ENCODE data around the gene LRP1-AS. TPM values are rescaled to one million over a fixed set of nuclear protein-coding genes. Genes with fewer than 3 reads are reported as not detected.

LRP1-AS gene
- total and polyA plus RNA-seq, 10 of the 15 experiments (the other 5 are each of a cell fraction or from before 2014, with no cell fraction given), result not detected

DNA sequence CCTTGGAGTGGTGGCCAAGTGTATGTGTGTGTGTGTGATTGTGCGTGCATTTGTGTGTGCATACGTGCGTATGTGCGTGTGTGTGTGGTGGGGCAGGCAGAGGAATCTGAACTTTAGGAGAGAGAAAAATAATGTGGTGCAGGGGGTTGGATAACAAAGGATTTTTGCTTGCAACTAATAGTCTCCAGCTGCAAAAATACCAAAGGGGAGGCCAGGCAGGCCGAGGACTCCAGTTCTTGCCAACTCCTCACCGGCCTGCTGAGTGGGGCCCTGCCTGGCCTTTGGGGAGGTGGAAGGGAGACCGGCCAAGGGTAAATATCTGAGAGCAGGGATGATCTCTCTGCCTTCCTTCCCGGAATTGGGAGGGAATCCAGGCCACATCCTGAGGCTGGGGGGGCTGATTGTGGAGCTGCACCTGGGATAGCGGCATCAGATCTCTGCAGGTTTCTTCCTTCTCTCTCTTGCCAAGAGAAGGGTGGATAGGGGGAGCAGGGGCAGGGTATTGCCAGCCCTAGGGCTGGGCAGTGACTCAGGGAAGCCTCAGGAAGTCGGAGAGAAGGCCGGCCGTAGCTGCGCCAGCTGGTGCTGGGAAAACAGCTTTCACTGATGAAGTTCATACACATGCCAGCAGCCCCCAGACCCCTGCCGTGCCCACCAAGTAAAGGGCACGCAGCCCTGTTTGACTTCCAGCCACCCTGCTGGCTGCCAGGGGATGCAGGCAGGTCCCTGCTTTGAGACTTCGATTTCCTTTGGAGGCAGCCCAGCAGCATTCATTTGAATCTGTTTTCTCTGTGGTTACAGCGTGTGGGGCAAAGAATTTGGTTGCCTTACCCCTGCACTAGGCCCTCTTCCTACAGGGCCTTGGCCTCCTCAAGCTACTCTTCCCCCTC lies 4.6 kb upstream of the LRP1-AS start:
- H2AFZ ChIP-seq (ENCODE audit: control insufficient read depth, low read depth, low read length), result no peak overlapping the region
- in situ Hi-C loops (cut with MboI), result no loop called here
- FAIRE-seq, result no peak
- no peaks in the 10 kb centered on the region; a peak in 1 of 4 replicates for H3K27me3 ChIP-seq (replicated peaks in 1 of 2; ENCODE audit: control insufficient read depth in 2 of 2, insufficient read depth in 2 of 2, low read length in 1 of 2)
- ChIA-PET SMC1A (ENCODE audit: uncharacterized antibody, unreplicated experiment) (no interaction called here), RAD21 (ENCODE audit: unreplicated experiment) (no interaction called here), CTCF (interaction anchor here (0.8 to 1.2 kb wide), 2 partner anchors 26 to 61 kb away, joined by 3 to 4 read pairs; no protein-coding TSS in a partner anchor), POLR2A (no interaction called here)
- BruUV-seq (replicated peaks), result no TSS peak
- intact Hi-C loops (cut with micrococcal nuclease; ENCODE audit: unreplicated experiment), result no loop called here
- peaks cover 4% of the 10 kb centered on the region; the same call in 1 of the 2 replicates for H3K4me1 ChIP-seq (ENCODE audit: control insufficient read depth, insufficient read depth, low read length)
- TF ChIP-seq, protein P1, sequence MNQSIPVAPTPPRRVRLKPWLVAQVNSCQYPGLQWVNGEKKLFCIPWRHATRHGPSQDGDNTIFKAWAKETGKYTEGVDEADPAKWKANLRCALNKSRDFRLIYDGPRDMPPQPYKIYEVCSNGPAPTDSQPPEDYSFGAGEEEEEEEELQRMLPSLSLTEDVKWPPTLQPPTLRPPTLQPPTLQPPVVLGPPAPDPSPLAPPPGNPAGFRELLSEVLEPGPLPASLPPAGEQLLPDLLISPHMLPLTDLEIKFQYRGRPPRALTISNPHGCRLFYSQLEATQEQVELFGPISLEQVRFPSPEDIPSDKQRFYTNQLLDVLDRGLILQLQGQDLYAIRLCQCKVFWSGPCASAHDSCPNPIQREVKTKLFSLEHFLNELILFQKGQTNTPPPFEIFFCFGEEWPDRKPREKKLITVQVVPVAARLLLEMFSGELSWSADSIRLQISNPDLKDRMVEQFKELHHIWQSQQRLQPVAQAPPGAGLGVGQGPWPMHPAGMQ (IDR thresholded peaks at IDR 0.05; ENCODE audit: borderline replicate concordance), result no peak
- TF ChIP-seq, protein P2, sequence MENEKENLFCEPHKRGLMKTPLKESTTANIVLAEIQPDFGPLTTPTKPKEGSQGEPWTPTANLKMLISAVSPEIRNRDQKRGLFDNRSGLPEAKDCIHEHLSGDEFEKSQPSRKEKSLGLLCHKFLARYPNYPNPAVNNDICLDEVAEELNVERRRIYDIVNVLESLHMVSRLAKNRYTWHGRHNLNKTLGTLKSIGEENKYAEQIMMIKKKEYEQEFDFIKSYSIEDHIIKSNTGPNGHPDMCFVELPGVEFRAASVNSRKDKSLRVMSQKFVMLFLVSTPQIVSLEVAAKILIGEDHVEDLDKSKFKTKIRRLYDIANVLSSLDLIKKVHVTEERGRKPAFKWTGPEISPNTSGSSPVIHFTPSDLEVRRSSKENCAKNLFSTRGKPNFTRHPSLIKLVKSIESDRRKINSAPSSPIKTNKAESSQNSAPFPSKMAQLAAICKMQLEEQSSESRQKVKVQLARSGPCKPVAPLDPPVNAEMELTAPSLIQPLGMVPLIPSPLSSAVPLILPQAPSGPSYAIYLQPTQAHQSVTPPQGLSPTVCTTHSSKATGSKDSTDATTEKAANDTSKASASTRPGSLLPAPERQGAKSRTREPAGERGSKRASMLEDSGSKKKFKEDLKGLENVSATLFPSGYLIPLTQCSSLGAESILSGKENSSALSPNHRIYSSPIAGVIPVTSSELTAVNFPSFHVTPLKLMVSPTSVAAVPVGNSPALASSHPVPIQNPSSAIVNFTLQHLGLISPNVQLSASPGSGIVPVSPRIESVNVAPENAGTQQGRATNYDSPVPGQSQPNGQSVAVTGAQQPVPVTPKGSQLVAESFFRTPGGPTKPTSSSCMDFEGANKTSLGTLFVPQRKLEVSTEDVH (IDR thresholded peaks at IDR 0.05; ENCODE audit: low read depth, partially characterized antibody), result no peak
- TF ChIP-seq ASH2L (IDR thresholded peaks at IDR 0.05; ENCODE audit: borderline replicate concordance, low read depth), result no peak
- TF ChIP-seq SREBF1 (IDR thresholded peaks at IDR 0.05; ENCODE audit: low read length), result no peak
- no peak for TF ChIP-seq YBX1 (IDR thresholded peaks at IDR 0.05)
- TF ChIP-seq, protein P3, sequence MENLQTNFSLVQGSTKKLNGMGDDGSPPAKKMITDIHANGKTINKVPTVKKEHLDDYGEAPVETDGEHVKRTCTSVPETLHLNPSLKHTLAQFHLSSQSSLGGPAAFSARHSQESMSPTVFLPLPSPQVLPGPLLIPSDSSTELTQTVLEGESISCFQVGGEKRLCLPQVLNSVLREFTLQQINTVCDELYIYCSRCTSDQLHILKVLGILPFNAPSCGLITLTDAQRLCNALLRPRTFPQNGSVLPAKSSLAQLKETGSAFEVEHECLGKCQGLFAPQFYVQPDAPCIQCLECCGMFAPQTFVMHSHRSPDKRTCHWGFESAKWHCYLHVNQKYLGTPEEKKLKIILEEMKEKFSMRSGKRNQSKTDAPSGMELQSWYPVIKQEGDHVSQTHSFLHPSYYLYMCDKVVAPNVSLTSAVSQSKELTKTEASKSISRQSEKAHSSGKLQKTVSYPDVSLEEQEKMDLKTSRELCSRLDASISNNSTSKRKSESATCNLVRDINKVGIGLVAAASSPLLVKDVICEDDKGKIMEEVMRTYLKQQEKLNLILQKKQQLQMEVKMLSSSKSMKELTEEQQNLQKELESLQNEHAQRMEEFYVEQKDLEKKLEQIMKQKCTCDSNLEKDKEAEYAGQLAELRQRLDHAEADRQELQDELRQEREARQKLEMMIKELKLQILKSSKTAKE (IDR thresholded peaks at IDR 0.05; ENCODE audit: low read depth, poor library complexity, severe bottlenecking), result no peak
- TF ChIP-seq NRF1 (conservative IDR thresholded peaks at IDR 0.05; ENCODE audit: low read depth, low read length), result no peak
- TF ChIP-seq ATF7 (IDR thresholded peaks at IDR 0.05; ENCODE audit: low read depth), result no peak
- no peak for TF ChIP-seq YY1 (IDR thresholded peaks at IDR 0.05; ENCODE audit: low read depth, low read length)
- no peak for TF ChIP-seq ZZZ3 (IDR thresholded peaks at IDR 0.05; ENCODE audit: control insufficient read depth, insufficient read length, low read depth)
- no peak for TF ChIP-seq PML (IDR thresholded peaks at IDR 0.05; ENCODE audit: low read length)
- no peak for TF ChIP-seq TCF12 (IDR thresholded peaks at IDR 0.05; ENCODE audit: low read depth, low read length)
- no peak for TF ChIP-seq CHD4 (IDR thresholded peaks at IDR 0.05)
- no peak for DNase-seq (ENCODE audit: low read depth, low spot score)
- WGBS (ENCODE audit: insufficient coverage, insufficient replicate concordance, low lambda C conversion rate, missing lambda C conversion rate), result 33% methylated on average over 17 of the region's 17 CpGs
- H3K79me2 ChIP-seq (ENCODE audit: control insufficient read depth, insufficient read depth, low read length), result no peaks in the 10 kb centered on the region
- no peak overlapping the region for H3K4me3 ChIP-seq
- no peak overlapping the region for H3K4me2 ChIP-seq (ENCODE audit: control insufficient read depth, insufficient read depth)
- H3K36me3 ChIP-seq (ENCODE audit: control insufficient read depth in 2 of 2, insufficient read depth in 2 of 2, low read length in 1 of 2), result no peaks in the 10 kb centered on the region
- no peak for ATAC-seq
- H3K27ac ChIP-seq (ENCODE audit: control insufficient read depth, insufficient read depth), result no peak overlapping the region
- no peaks in the 10 kb centered on the region for H4K20me1 ChIP-seq (ENCODE audit: control insufficient read depth, insufficient read depth)
- no peaks in the 10 kb centered on the region for H3K9me3 ChIP-seq (replicated peaks; ENCODE audit: control insufficient read depth, insufficient read depth, low read length)
- no peak overlapping the region for H3K9ac ChIP-seq (ENCODE audit: control insufficient read depth, insufficient read depth, low read length)

All from GM12878 (cell line).